H1 (cell line): ENCODE measurements around the gene TELO2. TPM values are rescaled to one million over a fixed set of nuclear protein-coding genes. Genes with fewer than 3 reads are reported as not detected.

ENCODE experiments used
- SAP30 ChIP-seq: fragments of 300-600 bp; sonication (generic); IDR thresholded peaks from 2 replicates; pipeline ENCODE4 v1.7.1; 2012; ENCODE audit warnings: low read length, moderate library complexity, mild to moderate bottlenecking, inconsistent platforms; ENCODE audit not compliant: insufficient read depth, insufficient replicate concordance
- SIRT6 ChIP-seq: IDR thresholded peaks from one replicate; pipeline ENCODE4 v1.7.1; 2012; ENCODE audit warnings: low read length, inconsistent platforms
- polyA plus RNA-seq, 7 experiments: library from polyadenylated mRNA; depleted of rRNA in 3 of 7; stranded (reverse) in 5 of 7; unstranded in 2 of 7; fragments of >200 nt in 5 of 7; fragments of 200-250 nt in 2 of 7; gene quantifications; 1 replicate in 5 of 7; 2 replicates in 1 of 7; 4 replicates in 1 of 7; pipeline versions ENCODE4 v1.2.1 to v1.2.3, GENCODE V29; 2011 to 2013; ENCODE audit warnings: missing spikeins in 2 of 7, mixed read lengths in 2 of 7
- total RNA-seq: library from RNA; stranded (reverse); fragmentation: NEBNext Ultra II Directional; extraction: Animal tissue kit (Norgen Biotek cat#: 25700); gene quantifications from 2 replicates; pipeline ENCODE4 v1.2.1, GENCODE V29; 2021
- TF ChIP-seq, protein P1 (sequence below): IDR thresholded peaks from 2 replicates; pipeline ENCODE4 v1.6.1; 2011; ENCODE audit warnings: low read length, improper control_type of control experiment

The TELO2 gene
- total and polyA plus RNA-seq, 2 of the 8 experiments (the other 6 are each of a cell fraction or from before 2014, with no cell fraction given) = 39.3 to 64.8 TPM

DNA sequence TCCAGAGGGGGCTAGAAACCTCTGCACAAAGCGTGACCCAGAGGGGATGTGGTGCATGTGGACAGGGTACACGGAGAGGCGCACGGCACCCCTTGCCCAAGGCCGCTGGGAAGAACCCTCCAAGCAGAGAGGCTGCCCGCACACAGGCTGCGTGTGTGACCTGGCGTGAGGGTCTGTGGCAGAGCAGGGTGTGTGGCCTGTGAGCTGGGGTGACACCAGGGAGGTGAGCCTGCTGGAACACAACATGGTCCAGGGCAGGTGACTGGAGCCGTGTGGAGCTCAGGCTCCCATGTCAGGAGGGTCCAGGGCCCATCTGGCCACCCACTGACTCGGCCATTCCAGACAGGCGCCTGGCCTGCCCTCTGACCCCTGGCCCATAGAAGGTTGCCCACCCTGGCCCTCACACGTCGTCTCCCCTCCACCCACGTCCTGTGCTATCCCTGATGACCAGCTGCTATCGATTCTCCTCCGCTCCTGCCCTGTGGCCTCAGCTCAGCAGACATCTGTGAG is 25.5 kb downstream of the TELO2 start (continued):
- TF ChIP-seq SAP30 (no peak), SIRT6 (no peak)
- TF ChIP-seq, protein P1, sequence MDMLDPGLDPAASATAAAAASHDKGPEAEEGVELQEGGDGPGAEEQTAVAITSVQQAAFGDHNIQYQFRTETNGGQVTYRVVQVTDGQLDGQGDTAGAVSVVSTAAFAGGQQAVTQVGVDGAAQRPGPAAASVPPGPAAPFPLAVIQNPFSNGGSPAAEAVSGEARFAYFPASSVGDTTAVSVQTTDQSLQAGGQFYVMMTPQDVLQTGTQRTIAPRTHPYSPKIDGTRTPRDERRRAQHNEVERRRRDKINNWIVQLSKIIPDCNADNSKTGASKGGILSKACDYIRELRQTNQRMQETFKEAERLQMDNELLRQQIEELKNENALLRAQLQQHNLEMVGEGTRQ = no peak
